ENCODE data around the gene ABLIM2. TPM values are rescaled to one million over a fixed set of nuclear protein-coding genes. Genes with fewer than 3 reads are reported as not detected.

The ABLIM2 gene
- polyA plus RNA-seq, 3 donors, result 3.2 to 12.3 (median 4.6) TPM

DNA sequence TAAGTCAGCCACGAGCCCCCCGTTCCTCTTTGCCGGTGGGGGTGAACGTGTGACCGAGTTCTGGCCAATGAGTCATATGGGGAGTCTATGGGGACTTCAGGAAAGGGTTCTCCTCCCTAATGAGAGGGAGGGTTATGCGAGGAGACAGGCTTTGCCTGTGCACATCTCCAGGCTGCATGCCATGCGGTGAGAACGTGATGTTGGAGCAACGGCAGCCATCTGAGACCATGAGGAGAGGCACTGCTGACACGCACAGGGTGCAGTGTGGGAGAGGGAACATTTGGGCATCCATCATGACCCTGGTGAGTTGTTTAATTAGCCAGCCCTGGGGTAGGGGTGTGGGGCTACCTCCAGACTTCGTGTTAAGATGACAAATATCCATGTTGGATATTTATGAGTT lies 55.8 kb downstream of the ABLIM2 start:
- WGBS, 3 donors, result 90 to 94% (median 94%) methylated on average over 11 of the region's 11 CpGs
- H3K27ac ChIP-seq (ENCODE audit: low read depth, low read length), result no peak overlapping the region

DNA sequence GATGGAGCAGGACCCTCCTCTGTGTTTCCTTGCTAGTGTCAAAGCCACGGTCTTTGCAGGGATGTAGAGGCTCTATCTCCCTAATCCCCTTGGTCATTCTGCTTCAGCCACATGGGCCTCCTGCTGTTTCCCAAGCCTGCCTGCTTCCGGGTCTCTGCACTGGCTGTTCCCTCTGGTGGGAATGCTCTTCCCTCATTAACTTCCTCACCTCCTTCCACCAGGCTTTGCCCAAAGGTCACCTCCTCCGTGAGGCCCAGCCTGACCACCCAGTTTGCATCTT lies 56.6 kb downstream of the ABLIM2 start:
- WGBS, 3 donors, result 82 to 87% (median 86%) methylated on average over 3 of the region's 3 CpGs
- no peak overlapping the region for H3K27ac ChIP-seq (ENCODE audit: low read depth, low read length)

DNA sequence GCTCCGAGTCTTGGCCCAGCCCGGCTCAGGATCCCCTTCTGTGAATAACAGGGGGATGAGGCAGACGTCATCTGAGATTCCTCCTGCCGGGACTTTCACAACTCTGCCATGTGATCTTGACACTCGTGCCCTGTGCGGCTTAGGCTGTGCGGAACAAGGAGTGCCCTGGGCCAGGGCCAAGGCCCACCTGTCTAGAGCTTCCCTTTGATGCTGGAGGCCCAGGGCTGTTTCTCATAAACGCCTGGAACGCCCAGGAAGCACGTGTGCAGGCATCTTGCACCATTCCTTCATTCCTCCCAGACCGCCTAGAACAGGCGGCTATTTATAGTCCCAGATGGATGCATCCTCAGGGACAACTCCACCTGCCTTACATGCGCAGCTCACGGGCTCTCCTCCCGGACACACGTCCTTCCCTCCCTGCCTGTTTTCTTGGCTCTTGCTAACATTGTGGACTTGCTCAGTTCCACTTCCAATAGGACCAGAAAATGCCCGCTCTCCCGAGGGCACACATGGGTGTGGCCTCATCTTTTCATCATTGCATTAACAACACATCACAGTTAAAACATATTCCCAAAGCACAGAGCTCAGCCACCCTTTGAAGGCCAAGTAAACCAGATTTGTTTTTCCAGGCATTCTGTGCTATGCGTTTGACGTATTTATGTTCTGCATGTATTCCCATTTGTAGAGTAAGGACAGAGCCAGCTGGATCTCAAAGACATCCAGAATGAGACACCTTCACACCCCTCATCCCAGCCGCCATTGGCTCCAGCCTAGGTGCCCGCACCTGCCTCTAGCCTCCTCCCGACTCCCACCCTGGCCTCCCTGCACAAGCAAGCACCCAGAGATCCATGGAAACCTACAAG lies 57.2 kb downstream of the ABLIM2 start:
- 63 to 77% (median 67%) methylated on average over 23 of the region's 23 CpGs for WGBS, 3 donors
- no peak overlapping the region for H3K27ac ChIP-seq (ENCODE audit: low read depth, low read length)

GRCh38 chr4:8099981-8100464 lies 58.6 kb downstream of the ABLIM2 start:
- 45 to 72% (median 58%) methylated on average over 4 of the region's 4 CpGs for WGBS, 3 donors
- H3K27ac ChIP-seq (ENCODE audit: low read depth, low read length), result no peak overlapping the region

DNA sequence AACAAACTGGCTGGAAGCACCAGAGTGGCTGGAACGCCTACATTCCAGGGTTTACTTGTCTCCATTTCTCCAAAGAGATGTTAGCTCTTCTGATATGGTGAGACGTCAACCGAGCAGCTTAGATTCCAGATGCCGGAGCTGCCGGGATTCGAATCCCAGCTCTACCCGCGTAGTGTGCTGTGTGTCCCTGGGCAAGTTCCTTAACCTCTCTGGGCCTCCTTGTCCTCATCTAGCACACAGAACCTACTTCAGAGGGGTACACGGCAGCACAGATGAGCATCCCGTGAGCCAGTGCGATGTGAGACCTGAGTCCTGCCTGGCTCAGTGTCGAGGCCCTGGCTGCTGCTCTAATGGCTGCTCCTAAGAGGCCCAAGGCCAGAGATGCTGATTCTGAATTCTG lies 60.1 kb downstream of the ABLIM2 start:
- H3K27ac ChIP-seq (ENCODE audit: low read depth, low read length), result no peak overlapping the region
- 92 to 95% (median 94%) methylated on average over 12 of the region's 12 CpGs for WGBS, 3 donors

DNA sequence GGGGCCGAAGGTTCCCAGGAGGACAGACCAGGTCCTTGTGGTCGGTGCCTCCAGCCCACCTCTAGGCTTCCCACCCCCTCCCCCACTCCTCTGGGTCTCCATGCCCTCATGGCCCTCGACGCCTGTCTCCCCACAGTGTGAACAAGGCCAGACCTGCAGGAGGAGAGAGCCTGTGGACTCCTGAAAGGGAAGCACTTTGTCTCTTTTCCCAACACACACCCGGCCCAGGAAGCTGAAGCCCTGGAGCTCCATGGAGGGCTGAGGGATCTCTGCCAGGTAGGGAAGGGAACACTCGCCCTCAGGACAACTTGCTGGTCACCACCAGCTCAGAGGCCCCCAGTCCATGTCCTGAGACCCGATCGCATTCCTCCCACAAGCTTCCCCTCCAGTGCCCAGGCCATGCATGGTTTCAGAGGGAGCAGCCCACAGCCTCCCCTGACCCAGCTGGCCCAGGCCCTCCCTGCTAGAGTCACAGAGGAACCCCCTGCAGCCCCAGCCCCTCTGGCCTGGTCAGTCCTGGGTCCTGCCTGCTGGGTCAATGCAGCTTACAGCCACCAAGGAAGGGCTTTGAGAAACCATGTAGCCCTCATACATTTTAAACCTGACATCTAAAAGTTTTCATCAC lies 60.8 kb downstream of the ABLIM2 start:
- WGBS, 3 donors, result 76 to 83% (median 77%) methylated on average over 8 of the region's 8 CpGs

GRCh38 chr4:8097141-8097541 lies 61.5 kb downstream of the ABLIM2 start:
- no peak overlapping the region for H3K27ac ChIP-seq (ENCODE audit: low read depth, low read length)
- 87 to 94% (median 93%) methylated on average over 23 of the region's 23 CpGs for WGBS, 3 donors

More for the DNA sequence above, 60.8 kb downstream of the ABLIM2 start:
- no peak overlapping the region for H3K27ac ChIP-seq (ENCODE audit: low read depth, low read length)

DNA sequence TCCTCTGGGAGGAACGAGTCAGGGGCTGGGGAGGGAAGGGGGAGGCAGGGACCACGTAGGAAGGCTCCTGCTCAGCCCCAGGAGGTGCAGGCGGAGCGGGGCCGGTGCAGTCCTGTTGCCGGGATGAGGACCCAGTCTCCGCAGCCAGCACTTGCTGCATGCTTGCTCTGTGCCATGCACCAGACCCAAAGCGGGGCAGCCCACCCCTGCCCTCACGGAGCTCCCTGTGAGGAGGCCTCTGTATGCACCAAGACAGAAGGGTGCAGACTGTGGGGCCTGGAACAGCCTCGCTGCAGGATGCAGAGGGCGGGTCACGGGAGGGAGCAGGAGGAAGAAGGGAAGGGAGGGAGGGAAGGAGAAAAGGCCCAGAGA lies 61.9 kb downstream of the ABLIM2 start:
- no peak overlapping the region for H3K27ac ChIP-seq (ENCODE audit: low read depth, low read length)
- 57 to 69% (median 66%) methylated on average over 12 of the region's 12 CpGs for WGBS, 3 donors

- no peak overlapping the region for H3K27ac ChIP-seq (ENCODE audit: low read depth, low read length)
- 71 to 83% (median 71%) methylated on average over 21 of the region's 21 CpGs for WGBS, 3 donors
Observed at GRCh38 chr4:8095956-8096689, 62.5 kb downstream of the ABLIM2 start.

DNA sequence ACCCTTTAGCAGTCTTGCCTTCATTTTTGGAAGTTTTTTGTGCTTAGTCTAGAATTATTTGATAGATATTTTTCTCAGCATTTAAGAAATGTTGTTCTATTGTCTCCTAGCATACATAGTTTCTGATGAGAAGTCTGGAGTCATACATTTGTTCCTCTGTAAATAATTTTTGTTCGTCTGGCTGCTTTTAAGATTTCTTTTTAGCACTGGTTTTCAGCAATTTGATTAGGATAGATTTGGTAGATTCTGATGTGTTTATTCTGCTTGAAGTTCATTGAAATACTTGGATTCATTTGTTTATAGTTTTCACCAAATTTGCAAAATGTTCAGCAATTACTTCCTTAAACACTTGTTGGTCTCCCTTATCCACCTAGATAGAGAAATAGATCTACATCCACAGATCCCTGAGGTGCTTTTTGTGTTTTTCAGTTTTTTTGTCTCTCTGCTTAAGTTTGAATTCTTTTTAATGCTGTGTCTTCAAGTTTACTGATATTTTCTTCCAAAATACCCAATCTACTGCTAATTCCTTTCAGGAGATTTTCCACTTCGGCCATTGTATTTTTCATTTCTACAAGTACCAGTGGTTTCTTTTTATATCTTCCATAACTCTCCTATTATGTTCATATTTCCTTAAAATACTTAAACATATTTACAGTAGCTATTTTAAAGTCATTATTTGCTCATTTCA lies 64.9 kb downstream of the ABLIM2 start:
- no peak overlapping the region for H3K27ac ChIP-seq (ENCODE audit: low read depth, low read length)
- WGBS, 3 donors, result 96 to 100% (median 98%) methylated on average over 2 of the region's 2 CpGs

- 94 to 98% (median 98%) methylated on average over 2 of the region's 2 CpGs for WGBS, 3 donors
- no peak overlapping the region for H3K27ac ChIP-seq (ENCODE audit: low read depth, low read length)
Observed at GRCh38 chr4:8092282-8092681, 66.3 kb downstream of the ABLIM2 start.

GRCh38 chr4:8090744-8091301 lies 67.8 kb downstream of the ABLIM2 start:
- WGBS, 3 donors, result 67 to 78% (median 76%) methylated on average over 12 of the region's 12 CpGs

GRCh38 chr4:8090312-8090711 lies 68.3 kb downstream of the ABLIM2 start:
- 47 to 72% (median 59%) methylated on average over 4 of the region's 4 CpGs for WGBS, 3 donors
- H3K27ac ChIP-seq (ENCODE audit: low read depth, low read length), result no peak overlapping the region

More at GRCh38 chr4:8090744-8091301, 67.8 kb downstream of the ABLIM2 start:
- H3K27ac ChIP-seq (ENCODE audit: low read depth, low read length), result no peak overlapping the region

GRCh38 chr4:8089862-8090261 lies 68.8 kb downstream of the ABLIM2 start:
- WGBS, 3 donors, result 73 to 86% (median 77%) methylated on average over 7 of the region's 7 CpGs
- no peak overlapping the region for H3K27ac ChIP-seq (ENCODE audit: low read depth, low read length)

GRCh38 chr4:8088966-8089491 lies 69.6 kb downstream of the ABLIM2 start:
- 85 to 93% (median 86%) methylated on average over 12 of the region's 12 CpGs for WGBS, 3 donors

DNA sequence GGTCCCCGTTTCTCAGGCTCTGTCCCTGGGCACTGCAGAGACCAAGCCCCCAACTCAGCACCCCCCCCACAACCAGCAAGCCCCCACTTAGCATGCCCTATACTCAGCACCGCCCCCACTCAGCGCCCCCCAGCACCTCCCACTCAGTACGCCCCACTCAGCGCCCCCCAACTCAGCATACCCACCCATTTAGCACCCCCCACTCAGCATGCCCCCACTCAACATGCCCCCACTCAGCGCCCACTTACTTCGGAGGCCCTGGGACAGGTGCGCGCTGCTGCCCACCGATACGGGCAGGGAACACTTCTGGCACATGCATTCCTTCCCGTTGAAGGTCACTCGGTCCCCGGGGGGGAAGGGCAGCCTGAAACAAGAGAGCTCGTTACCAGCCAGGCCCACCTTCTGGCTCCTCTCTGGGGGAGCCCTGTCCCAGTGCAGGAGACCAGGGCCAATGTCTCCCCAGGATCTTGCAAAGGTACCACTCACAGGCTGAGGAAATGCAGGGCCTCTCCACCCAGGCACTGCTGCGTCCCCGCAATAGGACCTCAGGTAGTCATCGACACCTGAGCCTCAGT lies 70.6 kb downstream of the ABLIM2 start:
- whole genome bisulfite sequencing, 3 donors, result 70 to 87% (median 84%) methylated on average over 16 to 18 of the region's 18 CpGs
- no peak overlapping the region for H3K27ac ChIP-seq (ENCODE audit: low read depth, low read length)

More at GRCh38 chr4:8088966-8089491, 69.6 kb downstream of the ABLIM2 start:
- H3K27ac ChIP-seq (ENCODE audit: low read depth, low read length), result no peak overlapping the region

DNA sequence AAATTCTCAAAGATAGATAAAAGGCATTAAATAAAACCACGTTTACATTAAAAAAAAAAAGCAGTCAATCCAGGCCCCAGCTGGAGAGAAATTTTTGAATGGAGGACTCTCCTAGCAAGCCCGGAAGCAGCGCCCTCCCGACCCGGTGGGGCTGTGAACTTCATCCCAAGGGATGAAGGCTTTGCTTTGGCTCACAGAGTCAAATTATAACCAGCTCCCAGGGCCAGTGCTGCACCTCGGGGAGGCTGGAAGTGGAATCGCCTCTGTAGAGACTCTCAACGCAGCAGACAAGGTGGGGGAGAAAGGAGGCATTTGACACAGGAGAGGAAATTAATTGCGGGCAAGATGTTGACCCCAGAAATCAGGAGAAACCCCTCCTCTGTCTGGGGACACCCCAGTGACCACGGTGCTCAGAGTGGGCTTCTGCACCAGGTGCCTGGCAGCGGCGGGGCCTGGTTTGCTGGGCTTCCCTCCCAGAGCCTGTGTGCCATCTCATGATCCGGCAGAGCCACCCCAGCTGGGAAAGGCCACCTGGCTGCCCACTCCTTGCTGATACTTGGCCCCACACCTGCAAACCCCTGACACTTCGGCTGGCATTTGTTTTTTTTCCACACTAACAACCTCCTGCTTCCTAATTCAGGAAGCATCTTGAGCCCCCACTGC lies 71.7 kb downstream of the ABLIM2 start:
- WGBS, 3 donors, result 61 to 80% (median 65%) methylated on average over 14 of the region's 14 CpGs

More for the DNA sequence above, 71.7 kb downstream of the ABLIM2 start:
- no peak overlapping the region for H3K27ac ChIP-seq (ENCODE audit: low read depth, low read length)

Measured in adipose tissue (tissue), 3 donors.